Smooth muscle cell (in vitro differentiated cells): ENCODE data around the gene B3GALT2. TPM values are rescaled to one million over a fixed set of nuclear protein-coding genes. Genes with fewer than 3 reads are reported as not detected.

Source experiments
- DNase-seq: peaks from one replicate; lab custom pipeline; 2025; ENCODE audit not compliant: unreplicated experiment; lab: John Stamatoyannopoulos, UW
- H2AFZ ChIP-seq: fragments of 200-600 bp; sonication (generic); 2 replicates; pipeline ENCODE4 v1.6.0; 2016; ENCODE audit warnings: antibody characterized with exemption, low read depth, mild to moderate bottlenecking
- H3F3A ChIP-seq: fragments of 200-600 bp; sonication (generic); 2 replicates; pipeline ENCODE4 v1.6.0; 2017; ENCODE audit warnings: antibody characterized with exemption, low read depth
- H3K27ac ChIP-seq: fragments of 200-600 bp; sonication (generic); 2 replicates; pipeline ENCODE4 v1.5.1; 2016; ENCODE audit warnings: low read depth, mild to moderate bottlenecking
- H3K27me3 ChIP-seq: fragments of 200-600 bp; sonication (generic); 2 replicates; pipeline ENCODE4 v1.6.1; 2016; ENCODE audit warnings: low read depth, mild to moderate bottlenecking
- H3K36me3 ChIP-seq: fragments of 200-600 bp; sonication (generic); 2 replicates; pipeline ENCODE4 v1.5.1; 2016; ENCODE audit warnings: low read depth
- H3K4me1 ChIP-seq: fragments of 200-600 bp; sonication (generic); 2 replicates; pipeline ENCODE4 v1.5.1; 2016; ENCODE audit warnings: low read depth
- H3K4me2 ChIP-seq: fragments of 200-600 bp; sonication (generic); 2 replicates; pipeline ENCODE4 v1.6.0; 2016; ENCODE audit warnings: mild to moderate bottlenecking
- H3K4me3 ChIP-seq: fragments of 200-600 bp; sonication (generic); 2 replicates; pipeline ENCODE4 v1.5.1; 2016; ENCODE audit warnings: mild to moderate bottlenecking
- H3K79me2 ChIP-seq: fragments of 200-600 bp; sonication (generic); 2 replicates; pipeline ENCODE4 v1.6.0; 2016; ENCODE audit warnings: low read depth, mild to moderate bottlenecking
- H3K9ac ChIP-seq: fragments of 200-600 bp; sonication (generic); 2 replicates; pipeline ENCODE4 v1.6.0; 2016; ENCODE audit warnings: low read depth
- H3K9me3 ChIP-seq: fragments of 200-600 bp; sonication (generic); replicated peaks from 2 replicates; pipeline ENCODE4 v1.5.1; 2016; ENCODE audit warnings: low read depth
- H4K20me1 ChIP-seq: fragments of 200-600 bp; sonication (generic); 2 replicates; pipeline ENCODE4 v1.6.0; 2016; ENCODE audit warnings: low read depth
- CTCF ChIP-seq: fragments of 200-600 bp; sonication (generic); IDR thresholded peaks from 2 replicates; pipeline ENCODE4 v1.5.1; 2017; ENCODE audit warnings: borderline replicate concordance, mild to moderate bottlenecking, antibody characterized with exemption; ENCODE audit not compliant: insufficient read depth, poor library complexity, severe bottlenecking
- WGBS: methylation state at CpG from one replicate; pipeline ENCODE4 v1.1.7; 2016; ENCODE audit warnings: low lambda C conversion rate; 5-methylcytosine and 5-hydroxymethylcytosine counted together
- polyA plus RNA-seq: library from polyadenylated mRNA; unstranded; fragments of >200 nt; fragmentation: Nextera tagmentation; extraction: Ambion mirVana; gene quantifications from 2 replicates; pipeline ENCODE4 v1.2.1, GENCODE V29; 2016
- total RNA-seq: library from RNA; depleted of rRNA; stranded (reverse); fragments of >200 nt; gene quantifications from 2 replicates; pipeline ENCODE4 v1.2.3, GENCODE V29; 2014

Gene B3GALT2
- total and polyA plus RNA-seq, 2 experiments from 2014 or later, result not detected

- Histone ChIP-seq H3K4me2 (no peak overlapping the region), H4K20me1 (peaks cover 14% of the 10 kb centered on the region), H3F3A (no peaks in the 10 kb centered on the region), H3K9ac (no peak overlapping the region), H3K27me3 (no peaks in the 10 kb centered on the region), H3K4me1 (peaks cover 7% of the 10 kb centered on the region), H3K9me3 (no peaks in the 10 kb centered on the region), H3K79me2 (peaks cover 39% of the 10 kb centered on the region), H3K36me3 (peaks cover 6% of the 10 kb centered on the region), H3K4me3 (no peak overlapping the region), H3K27ac (no peak overlapping the region), H2AFZ (no peak overlapping the region)
- WGBS, result 92% methylated on average over 8 of the region's 8 CpGs
- no peak for TF ChIP-seq CTCF
- no peak for DNase-seq
These were observed 35.7 kb upstream of the B3GALT2 start for GRCh38 chr1:193222056-193222615.

GRCh38 chr1:193221651-193222050 is 35.2 kb upstream of the B3GALT2 start:
- H3K9me3 ChIP-seq, result no peaks in the 10 kb centered on the region
- DNase-seq, result no peak
- no peaks in the 10 kb centered on the region for H3F3A ChIP-seq
- peaks cover 9% of the 10 kb centered on the region for H3K4me1 ChIP-seq
- H3K9ac ChIP-seq, result no peak overlapping the region
- H3K36me3 ChIP-seq, result peaks cover 6% of the 10 kb centered on the region
- peaks cover 11% of the 10 kb centered on the region for H4K20me1 ChIP-seq
- no peak overlapping the region for H2AFZ ChIP-seq
- H3K27me3 ChIP-seq, result no peaks in the 10 kb centered on the region
- no peak overlapping the region for H3K4me3 ChIP-seq
- H3K79me2 ChIP-seq, result peaks cover 34% of the 10 kb centered on the region
- no peak overlapping the region for H3K4me2 ChIP-seq
- no peak overlapping the region for H3K27ac ChIP-seq
- TF ChIP-seq CTCF, result no peak

GRCh38 chr1:193219391-193219790 is 33.0 kb upstream of the B3GALT2 start:
- Histone ChIP-seq H4K20me1 (peaks cover 9% of the 10 kb centered on the region), H3F3A (no peaks in the 10 kb centered on the region), H3K4me1 (peaks cover 11% of the 10 kb centered on the region), H3K4me3 (no peak overlapping the region), H3K9ac (no peak overlapping the region), H3K79me2 (peaks cover 15% of the 10 kb centered on the region), H3K9me3 (no peaks in the 10 kb centered on the region), H3K27ac (no peak overlapping the region), H3K36me3 (peaks cover 21% of the 10 kb centered on the region), H3K27me3 (no peaks in the 10 kb centered on the region), H2AFZ (no peak overlapping the region), H3K4me2 (no peak overlapping the region)
- DNase-seq, result no peak
- WGBS, result 98% methylated on average over 4 of the region's 4 CpGs
- no peak for TF ChIP-seq CTCF

- TF ChIP-seq CTCF, result no peak
- peaks cover 41% of the 10 kb centered on the region for H3K36me3 ChIP-seq
These were observed 30.5 kb upstream of the B3GALT2 start for GRCh38 chr1:193216920-193217319.

More at GRCh38 chr1:193216920-193217319, 30.5 kb upstream of the B3GALT2 start:
- no peak overlapping the region for H3K4me3 ChIP-seq
- H3K4me2 ChIP-seq, result no peak overlapping the region
- no peaks in the 10 kb centered on the region for H4K20me1 ChIP-seq
- no peak overlapping the region for H2AFZ ChIP-seq
- H3K9me3 ChIP-seq, result no peaks in the 10 kb centered on the region
- peaks cover 11% of the 10 kb centered on the region for H3K4me1 ChIP-seq
- H3F3A ChIP-seq, result no peaks in the 10 kb centered on the region
- no peak overlapping the region for H3K9ac ChIP-seq
- no peak overlapping the region for H3K27ac ChIP-seq
- DNase-seq, result no peak
- no peaks in the 10 kb centered on the region for H3K27me3 ChIP-seq
- H3K79me2 ChIP-seq, result no peaks in the 10 kb centered on the region
- WGBS, result 80% methylated on average over 8 of the region's 8 CpGs
